ENCODE measurements around the gene PDLIM5.

DNA sequence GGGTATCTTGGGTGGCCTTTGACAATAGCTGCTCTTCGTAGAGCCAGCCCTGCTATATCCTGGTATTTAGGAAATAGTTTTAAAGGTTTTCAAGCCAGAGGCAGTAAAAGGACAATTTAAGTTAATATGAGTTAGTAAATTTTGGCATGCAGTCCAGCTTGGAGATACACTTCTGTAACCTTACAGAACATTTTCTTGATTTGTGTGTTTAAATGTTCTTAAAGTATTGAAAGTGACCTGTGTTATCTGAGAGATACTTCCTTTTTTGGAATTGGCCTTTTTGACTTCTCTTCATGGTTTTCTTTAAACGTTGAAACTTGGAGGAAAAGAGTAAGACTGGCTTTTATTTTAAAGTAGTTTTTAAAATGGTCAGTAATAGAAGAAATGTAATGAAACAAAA, 25.5 kb downstream of the PDLIM5 start:
- TF ChIP-seq, protein P1, sequence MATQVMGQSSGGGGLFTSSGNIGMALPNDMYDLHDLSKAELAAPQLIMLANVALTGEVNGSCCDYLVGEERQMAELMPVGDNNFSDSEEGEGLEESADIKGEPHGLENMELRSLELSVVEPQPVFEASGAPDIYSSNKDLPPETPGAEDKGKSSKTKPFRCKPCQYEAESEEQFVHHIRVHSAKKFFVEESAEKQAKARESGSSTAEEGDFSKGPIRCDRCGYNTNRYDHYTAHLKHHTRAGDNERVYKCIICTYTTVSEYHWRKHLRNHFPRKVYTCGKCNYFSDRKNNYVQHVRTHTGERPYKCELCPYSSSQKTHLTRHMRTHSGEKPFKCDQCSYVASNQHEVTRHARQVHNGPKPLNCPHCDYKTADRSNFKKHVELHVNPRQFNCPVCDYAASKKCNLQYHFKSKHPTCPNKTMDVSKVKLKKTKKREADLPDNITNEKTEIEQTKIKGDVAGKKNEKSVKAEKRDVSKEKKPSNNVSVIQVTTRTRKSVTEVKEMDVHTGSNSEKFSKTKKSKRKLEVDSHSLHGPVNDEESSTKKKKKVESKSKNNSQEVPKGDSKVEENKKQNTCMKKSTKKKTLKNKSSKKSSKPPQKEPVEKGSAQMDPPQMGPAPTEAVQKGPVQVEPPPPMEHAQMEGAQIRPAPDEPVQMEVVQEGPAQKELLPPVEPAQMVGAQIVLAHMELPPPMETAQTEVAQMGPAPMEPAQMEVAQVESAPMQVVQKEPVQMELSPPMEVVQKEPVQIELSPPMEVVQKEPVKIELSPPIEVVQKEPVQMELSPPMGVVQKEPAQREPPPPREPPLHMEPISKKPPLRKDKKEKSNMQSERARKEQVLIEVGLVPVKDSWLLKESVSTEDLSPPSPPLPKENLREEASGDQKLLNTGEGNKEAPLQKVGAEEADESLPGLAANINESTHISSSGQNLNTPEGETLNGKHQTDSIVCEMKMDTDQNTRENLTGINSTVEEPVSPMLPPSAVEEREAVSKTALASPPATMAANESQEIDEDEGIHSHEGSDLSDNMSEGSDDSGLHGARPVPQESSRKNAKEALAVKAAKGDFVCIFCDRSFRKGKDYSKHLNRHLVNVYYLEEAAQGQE (IDR thresholded peaks at IDR 0.05; ENCODE audit: insufficient read depth in 1 of 2, low read depth in 2 of 2, low read length in 2 of 2) = no peak
- no peak for TF ChIP-seq POLR2AphosphoS5 (IDR thresholded peaks at IDR 0.05; ENCODE audit: low read depth, low read length)
- no peak for TF ChIP-seq FOXP2 (optimal IDR thresholded peaks at IDR 0.05; ENCODE audit: borderline replicate concordance, extremely low read depth, extremely low read length, insufficient read depth)
